COLO829 (cell line): ENCODE measurements around the gene ADAMTSL3.

Experiments
- DNase-seq: peaks from one replicate; pipeline ENCODE4 v3.0.0; 2012; ENCODE audit warnings: low spot score

ADAMTSL3 gene

DNA sequence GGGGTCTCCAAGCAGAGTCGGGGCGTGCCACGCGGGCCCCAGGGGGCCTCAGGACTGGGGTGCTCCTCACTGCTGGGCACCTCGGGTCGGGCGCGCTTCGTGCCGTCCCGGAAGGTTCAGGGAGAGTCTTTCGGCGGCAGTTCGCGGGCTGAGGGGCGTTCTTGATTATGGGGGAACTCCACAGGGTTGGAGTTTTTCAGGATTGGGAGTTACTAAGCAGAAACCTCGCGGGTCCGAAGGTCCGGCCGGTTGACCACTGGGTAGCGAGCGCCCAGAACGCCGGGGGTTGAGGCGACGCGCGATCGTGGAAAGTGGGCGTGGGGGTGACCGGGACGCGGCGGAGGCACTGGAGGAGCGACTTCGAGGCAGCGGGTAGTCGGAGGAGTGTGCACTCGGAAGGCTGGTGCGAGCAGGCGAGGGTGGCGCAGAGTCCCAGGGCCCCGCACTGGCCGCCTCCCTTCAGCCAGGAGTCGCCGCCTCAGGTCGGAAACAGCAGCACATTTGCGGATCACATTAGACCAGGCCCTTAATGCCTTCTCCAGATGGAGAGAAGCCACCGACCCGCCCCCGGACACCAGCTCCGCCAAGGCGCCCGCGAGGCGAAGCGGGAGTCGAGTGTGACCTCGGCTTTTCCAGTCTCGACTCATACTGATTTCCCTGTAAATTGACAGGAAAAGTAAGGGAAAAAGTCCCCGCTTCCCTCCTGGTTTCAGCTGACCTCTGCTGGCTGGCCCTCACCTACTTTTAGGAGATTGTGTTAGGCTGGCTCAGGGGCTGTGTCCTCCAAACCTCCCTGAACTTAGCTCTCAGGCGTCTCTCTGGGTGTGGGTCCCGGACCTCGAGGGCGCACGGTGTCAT lies 685 bp downstream of the ADAMTSL3 start:
- DNase-seq, result no peak

DNA sequence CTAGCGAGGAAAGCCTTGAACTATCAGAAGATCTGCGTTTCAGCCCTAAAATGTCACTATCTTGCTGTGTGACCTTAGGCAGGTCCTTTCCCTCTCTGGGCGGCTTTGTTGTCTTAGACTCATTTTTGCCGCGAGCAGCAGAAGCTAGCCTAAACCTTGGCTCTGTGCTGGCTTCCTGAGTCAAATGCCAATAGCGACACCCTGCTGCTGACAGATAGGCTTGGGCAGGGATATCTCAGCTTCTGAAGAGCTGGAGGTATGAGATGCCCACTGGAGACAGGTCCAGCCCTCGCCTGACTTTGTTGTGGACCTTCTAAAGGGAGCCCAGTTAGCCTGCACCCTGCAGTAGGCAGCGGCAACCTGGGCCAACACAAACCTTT lies 1.3 kb downstream of the ADAMTSL3 start:
- no peak for DNase-seq

DNA sequence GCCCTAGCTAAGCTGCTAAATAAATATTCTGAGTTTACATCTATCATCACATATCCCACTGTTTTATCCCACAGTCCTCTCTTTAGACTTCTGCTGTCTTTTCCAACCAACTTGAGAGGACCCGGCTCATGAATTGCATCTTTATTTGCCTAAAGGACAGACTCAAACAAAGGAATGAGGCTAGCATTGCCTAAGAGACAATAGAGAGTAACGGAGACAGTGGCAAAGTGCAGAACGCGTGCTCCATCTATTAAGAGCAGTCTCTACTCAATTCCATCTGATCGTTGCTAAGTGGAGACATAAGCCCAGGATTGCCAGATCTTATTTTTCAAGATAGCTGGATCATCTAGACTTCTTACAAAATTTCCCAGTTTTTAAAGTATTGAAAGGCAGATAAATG lies 2.3 kb downstream of the ADAMTSL3 start:
- no peak for DNase-seq

DNA sequence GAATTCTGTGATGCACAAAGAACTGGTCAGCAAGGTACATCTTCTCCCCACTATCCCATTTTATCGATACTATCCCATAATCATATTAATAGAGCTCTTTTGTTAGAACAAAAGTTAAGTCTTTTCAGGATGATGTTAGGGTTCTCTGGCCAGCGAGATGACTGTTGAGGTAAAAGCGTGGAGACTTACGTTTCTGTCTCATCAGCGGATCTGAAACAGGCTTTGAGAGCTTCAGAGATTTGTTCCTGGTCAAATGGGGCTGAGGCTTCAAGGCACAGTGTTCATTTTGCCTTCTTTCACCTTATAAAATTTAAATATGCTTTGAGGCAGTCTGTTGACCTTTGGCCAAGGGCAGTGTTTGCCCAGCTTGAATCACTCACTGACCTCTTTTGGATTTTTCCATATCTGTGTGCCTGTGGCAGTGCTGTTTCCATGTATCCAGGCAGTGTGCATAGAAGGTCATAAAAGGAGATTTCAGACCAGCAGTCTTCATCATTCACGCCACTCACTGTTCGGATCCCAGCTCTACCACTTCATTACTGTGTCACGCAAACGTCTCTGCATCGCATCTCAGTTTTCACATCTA lies 3.1 kb downstream of the ADAMTSL3 start:
- DNase-seq, result no peak

DNA sequence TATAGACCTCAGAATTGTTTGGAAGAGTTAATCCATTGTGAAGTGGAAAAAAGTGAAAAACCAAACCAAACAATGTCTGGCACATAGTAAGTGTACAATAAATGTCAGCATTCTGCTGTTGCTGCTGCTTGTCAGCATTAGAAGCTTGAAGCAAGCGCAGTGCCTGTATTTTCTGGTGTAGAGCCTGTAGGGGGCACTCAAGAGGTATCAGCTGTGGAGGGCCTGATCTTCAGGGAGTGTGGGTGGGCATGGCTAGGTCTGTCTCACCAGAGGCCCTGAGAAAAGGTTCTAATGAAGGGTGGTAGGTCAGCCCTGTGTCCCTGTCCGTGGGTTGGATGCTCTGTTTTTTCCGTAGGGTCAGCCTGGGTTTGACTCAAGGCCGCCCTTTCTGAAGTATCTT lies 3.6 kb downstream of the ADAMTSL3 start:
- DNase-seq, result no peak

DNA sequence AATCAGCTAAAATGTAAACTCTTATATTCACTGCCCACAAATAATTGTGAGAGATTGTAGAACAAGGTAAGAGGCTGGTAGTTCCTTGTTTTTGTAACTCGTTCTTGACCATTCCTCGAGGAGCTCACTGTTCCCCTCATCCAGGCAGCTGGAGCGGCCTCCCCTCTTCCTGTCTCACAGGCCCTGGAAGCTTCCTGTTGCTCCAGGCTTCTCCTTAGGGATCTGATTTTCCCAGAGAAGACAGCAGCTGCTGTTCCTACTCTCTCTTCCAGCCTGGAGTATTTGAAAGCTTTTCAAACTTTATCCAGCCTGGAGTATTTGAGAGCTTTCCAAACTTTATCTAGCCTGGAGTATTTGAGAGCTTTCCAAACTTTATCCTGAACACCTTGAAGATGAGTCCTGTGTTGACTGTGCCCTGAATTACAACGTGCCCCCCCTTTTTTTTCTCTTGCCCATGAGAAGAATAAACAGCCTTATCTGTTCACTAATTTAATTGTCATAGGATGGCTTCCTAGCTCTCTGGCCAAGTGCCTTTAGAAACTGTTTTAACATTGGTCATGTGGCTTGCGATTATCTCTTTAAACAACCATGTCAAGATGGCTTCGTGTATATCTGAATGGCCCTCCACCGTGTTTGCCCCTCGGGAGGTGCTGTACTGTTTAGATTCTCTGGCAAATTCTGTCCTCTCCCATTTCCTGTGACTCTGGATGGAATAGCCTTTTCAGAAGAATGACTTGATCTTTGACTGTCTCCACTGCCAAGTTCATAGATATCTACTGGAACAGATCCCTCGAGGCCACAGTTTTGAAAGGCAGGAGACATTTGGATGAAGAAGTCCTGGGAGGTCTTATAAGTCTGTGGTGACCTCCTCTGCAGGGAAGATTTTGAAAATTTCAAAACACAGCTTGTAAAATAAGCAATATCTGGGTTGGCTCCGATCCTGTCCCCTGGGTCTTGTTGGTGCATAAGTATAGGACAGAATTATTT lies 4.8 kb downstream of the ADAMTSL3 start:
- no peak for DNase-seq

DNA sequence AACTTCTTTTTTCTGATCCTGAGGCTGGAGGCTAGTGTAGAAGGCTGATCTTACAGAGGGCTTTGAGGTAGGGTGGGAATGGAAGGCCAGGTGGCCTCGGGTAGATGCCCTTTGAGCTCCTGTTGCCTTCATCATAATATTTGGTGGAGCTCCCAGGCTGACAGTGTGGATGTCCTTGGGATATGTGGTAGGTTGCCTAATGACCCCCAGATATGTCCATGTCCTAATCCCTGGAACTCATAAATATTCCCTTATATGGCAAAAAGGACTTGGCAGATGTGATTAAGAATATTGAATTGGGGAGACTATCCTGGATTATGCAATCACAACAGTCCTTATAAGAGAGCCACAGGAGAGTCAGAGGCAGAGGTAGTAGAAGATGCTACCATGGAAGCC lies 5.5 kb downstream of the ADAMTSL3 start:
- no peak for DNase-seq

DNA sequence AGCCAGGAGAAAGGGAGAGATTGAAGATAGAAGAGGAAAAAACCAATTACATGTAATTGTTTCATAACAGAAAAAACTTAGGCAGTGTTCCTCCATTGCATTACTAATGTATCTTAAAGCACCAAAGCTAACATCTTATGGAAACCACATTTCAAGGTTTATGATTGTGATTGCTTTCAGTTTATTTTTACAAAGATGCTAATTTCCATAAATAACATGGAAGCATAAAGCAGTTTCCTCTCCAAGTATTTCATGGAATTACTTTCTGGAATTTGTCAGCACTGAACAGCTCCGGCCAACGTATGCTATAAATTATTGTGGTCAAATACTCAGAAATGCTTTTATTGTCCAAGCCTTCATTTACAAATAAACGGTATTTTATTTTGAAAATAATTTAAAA lies 11.6 kb downstream of the ADAMTSL3 start:
- DNase-seq, result no peak

DNA sequence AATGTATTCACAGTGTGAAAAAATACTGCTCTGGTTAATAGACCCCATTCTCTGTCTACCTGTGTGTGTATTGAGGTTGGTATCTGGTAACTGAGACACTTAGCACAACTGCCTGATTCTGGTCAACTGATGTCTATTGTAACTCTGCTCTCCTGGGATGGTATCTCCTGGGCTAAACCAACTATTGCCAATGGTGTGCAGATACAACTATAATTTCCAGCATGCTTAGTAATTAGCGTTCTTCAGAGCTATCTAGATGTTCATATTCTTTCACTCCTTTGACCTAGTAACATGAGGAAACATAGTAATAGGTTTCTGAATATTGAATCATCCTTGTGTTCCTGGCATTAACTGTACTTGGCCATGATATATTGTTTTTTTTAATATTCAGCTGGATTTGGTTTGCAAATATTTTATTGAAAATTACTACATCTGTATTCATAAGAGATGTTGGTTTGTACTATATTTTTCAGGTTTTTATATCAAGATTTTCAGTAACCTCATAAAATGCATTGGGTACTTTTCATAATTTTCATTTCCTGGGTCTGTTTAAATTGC lies 16.8 kb downstream of the ADAMTSL3 start:
- no peak for DNase-seq

DNA sequence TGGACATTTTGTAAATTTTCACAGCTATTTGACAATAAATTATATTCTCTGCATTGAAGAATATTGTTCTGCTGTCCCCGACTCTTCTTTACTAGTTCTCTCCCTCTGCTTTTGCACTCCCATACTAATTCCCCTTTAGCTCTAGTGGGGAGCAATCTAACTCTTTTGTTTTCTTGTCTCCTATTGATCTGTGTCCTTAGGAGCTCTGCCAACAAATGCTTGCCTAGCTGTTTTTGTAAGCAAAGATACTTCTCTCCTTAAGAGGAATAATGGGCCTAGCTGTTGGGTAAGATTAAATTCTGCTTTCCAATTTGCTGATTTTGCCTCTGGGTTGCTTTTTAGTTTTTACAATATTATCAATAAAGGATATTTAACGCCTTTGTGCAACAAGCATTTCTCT lies 17.7 kb downstream of the ADAMTSL3 start:
- no peak for DNase-seq

DNA sequence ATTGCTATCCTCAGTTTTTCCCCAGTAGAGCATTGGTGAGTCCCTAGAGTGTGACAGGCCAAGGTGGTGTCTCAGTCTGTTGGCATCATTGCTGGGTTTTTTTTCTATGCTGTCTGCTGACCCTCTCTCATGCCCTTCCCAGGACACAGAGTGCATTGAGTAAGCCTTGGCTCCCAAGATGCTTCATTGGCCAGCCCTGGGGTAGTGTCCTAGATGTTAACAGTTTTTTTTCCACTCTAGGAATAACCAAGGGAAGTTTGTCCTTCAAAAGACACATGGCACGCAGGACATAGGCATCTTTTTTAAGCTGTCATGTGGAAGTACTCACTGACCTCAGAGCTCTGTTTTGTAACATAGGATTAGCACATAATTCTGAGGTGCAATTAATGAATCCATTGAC lies 19.5 kb downstream of the ADAMTSL3 start:
- DNase-seq, result no peak

DNA sequence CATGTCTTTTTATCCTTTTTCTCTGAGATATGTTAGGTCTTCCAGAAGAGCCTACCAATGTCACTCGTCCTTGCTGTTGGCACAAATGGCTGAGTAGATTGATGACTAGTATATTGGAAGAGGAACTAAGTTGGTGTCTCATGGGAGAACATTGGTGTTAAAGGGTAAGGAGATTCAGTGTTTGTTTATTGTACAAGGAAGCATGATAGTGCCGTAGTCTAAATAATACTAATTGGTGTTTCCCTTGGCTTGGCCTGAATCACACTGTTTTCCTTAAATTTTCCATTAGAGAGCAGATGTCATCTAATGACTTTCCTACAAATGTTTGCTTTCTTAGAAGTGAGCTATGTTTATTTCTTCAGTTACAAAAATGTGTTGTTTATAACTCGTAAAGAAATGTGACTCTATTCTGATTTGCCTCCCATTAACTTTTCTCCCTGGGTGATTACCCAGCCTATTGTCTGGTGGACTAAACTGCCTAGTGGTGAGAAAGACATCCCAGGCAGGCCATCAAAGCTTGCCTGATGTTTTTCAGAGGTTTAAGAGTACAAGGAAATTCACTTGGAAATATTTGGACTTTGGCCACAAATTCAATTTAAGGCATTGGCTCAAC lies 28.7 kb downstream of the ADAMTSL3 start:
- no peak for DNase-seq

DNA sequence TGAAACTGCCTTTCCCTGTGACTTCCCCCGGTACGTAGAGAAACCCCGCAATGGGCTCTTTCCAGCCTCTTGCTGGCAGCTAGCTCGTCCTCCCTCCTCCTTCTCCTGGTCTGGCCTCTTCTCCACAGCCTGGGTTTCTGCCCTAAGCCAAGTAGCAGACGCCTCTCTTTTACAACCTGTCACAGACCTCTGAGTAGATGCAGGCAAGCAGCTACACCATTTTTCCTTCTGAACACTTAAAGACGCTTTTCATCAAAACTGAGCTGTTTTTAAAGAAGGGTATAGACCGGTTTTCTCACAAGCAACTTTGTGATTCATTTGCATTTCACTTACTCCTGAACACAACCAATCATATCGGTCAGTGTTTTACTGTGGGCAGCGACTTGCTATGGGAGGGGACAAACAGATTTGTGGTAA lies 32.0 kb downstream of the ADAMTSL3 start:
- no peak for DNase-seq

DNA sequence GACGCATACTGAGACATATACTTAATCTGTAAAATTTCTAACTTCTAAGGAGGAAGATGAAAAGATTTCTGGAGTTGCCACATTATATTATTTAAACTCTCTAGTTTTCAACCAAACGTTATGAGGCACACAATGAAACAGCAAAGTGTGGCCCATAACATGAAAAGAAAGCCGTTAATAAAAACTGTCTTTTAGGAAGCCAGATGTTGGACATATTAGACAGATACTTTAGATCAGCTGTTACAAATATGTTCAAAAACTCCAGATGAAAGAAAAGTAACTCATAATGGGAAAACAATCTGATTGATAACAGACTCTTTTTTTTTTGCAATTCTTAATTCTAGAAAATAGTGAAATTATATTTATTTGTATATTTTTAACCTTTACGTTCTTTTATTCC lies 34.3 kb downstream of the ADAMTSL3 start:
- DNase-seq, result no peak

DNA sequence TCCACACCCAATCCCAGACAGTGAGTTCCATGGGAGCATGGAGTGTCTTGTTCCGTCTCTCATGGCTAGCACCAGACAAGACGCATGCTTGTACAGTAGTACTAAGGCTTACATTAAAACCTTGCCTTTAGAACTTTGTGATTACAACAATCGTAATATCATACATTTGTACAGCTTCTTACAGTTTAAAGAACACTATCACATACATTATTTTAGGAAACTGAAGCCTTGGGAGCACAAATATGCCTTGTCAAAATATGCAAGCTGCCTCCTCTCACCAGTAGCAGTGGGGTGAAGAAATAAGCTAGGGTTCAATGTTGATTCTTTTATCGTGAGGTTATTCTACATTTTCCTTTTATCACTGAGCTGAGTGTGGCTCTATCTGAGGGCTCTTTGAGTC lies 36.8 kb downstream of the ADAMTSL3 start:
- DNase-seq, result no peak

DNA sequence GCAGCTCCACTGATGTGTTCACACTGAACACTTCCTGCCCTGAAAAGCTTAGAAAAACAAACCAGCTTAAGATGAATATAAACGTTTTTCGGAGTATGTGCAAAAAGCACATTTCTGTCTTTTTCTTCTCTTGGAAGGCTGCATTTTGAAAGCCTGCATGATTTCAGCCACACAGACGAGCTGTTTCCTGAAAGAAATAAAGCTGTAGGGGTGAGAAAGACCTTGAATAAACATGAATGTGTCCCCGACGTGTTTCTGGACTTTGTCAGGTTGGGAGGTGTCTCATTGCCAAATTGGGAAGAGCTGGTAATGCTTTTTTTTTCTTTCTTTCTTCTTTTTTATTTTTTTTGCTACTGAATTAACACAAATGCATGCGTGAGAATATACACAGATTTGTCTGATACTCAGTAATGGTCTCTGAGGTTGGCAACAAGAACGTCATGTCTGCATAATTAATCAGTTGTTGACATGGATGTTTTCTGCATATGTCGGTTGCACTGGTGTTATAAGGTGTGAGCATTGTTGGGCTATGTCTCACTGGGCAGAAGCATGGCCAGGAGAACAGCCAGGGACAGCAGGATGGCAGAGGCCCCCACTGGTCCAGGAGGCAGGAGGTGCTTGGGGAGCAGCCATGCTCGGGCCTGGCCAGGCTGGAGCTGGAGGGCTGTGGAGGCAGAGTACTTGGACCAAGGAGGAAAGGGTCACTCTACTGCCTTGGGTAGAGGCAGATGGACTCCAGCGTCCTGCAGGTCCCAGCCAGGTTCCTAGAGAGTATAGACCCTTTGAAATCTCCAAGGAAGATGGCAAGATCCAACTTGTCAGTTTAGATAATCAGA lies 39.0 kb downstream of the ADAMTSL3 start:
- DNase-seq, result no peak

DNA sequence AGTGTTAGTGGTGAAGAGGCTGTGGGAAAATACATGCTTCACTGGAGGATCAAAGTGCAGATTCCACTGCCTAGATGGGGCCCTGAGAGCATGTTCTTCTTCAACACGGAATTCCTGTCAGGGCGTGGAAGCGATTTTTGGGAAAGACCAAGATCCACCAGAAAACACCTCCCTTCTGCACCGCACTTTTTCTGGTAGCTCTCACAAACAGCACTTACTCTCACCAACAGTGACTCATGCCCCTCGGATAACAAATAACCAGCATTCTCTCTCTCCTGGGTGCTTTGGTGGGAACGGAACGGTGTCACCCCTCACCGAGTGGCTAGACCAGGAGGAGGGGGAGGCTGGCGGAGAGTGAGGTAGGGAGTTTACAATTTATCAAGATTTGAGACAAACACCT lies 40.1 kb downstream of the ADAMTSL3 start:
- no peak for DNase-seq

DNA sequence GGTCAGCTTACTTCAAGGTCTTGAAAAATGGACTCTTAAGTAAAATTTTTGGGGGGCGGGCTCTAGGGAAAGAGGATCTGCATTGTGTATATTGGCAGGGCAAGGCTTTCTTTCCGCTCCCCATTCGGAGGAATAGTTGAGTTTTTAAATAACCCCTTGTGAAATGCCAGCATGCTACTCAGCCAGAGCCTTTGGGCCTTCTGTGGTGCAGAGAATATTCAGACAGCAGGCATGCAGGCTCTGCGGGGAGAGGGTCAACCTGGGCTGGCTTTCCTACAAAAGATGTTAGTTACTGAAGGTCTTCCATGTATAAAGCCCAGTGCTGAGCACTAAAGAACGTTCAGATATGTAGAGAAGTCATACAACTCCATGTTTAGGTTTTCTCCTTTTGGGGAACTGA lies 40.6 kb downstream of the ADAMTSL3 start:
- DNase-seq, result no peak

DNA sequence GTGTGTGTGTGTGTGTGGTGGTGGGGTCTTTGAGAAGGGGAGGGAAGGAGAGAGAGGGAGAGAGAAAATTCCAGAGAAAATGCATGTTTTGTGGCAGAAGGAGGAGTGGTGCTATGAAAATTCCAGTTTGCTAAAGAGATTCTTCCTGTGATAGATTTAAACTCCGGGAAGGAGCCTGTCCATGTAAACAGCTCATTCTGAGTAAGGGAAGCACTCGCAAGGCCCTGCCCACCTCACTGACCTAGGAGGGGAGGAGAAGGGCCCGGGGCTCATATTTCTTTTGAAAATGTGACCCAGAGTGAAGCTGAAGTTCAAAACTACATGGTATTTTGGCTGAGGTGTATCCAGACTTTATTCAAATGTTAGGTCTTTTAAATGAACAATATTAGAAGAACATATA lies 41.3 kb downstream of the ADAMTSL3 start:
- DNase-seq, result no peak

DNA sequence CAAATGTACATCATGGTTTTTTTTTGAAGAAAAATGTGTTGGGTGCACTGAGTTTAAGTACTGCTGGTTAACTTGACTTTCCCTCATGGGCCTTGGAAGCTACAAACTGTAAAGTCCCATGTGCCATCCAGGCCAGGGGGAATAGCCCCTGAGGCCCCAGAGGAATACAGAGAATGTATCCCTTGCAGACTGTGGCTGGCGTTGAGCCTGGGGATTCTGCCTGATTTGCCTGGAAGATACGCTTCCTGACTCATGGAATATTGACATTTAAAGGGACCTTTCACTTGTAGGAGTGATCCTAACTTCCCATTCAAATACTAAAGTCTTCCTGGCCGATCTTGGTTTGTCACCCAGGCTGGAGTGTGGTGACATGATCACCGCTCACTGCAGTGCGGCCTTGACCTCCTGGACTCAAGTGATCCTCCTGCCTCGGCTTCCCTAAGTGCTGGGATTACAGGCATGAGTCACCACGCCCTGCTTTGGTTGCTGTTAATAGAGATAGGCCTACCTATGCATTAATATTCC lies 42.0 kb downstream of the ADAMTSL3 start:
- no peak for DNase-seq

DNA sequence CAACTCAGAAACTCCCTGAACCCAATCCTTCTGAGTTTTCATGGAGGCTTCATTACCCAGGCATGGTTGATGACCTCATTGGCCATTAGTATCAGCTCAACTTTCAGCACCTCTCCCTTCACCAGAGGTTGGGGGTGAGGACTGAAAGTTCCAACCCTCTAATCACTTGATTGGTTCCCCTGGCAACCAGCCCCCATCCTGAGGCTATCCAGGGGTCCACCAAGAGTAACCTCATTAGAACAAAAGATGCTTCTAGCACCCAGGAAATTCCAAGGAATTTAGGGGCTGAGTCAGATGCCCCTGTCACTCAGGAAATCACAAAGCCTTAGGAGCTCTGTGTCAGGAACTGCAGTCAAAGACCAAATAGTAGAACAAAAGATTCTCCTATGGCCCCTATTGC lies 43.8 kb downstream of the ADAMTSL3 start:
- DNase-seq, result no peak
